VCaP (cell line): Measurements from ENCODE around the gene MAFB.
"Not testable (repeated sequence)": the region's sequence is repeated elsewhere in the genome, so short reads cannot be mapped to it uniquely, and the experiment has no call there.

Experiments used
- H3K27ac ChIP-seq: fragments of 450-650 bp; 2 replicates; pipeline ENCODE4 v1.5.1; 2017
- TF ChIP-seq, protein P1 (sequence below): fragments of 450-650 bp; conservative IDR thresholded peaks from 2 replicates; pipeline ENCODE4 v1.5.1; 2017; ENCODE audit warnings: mild to moderate bottlenecking, moderate library complexity

The MAFB gene

DNA sequence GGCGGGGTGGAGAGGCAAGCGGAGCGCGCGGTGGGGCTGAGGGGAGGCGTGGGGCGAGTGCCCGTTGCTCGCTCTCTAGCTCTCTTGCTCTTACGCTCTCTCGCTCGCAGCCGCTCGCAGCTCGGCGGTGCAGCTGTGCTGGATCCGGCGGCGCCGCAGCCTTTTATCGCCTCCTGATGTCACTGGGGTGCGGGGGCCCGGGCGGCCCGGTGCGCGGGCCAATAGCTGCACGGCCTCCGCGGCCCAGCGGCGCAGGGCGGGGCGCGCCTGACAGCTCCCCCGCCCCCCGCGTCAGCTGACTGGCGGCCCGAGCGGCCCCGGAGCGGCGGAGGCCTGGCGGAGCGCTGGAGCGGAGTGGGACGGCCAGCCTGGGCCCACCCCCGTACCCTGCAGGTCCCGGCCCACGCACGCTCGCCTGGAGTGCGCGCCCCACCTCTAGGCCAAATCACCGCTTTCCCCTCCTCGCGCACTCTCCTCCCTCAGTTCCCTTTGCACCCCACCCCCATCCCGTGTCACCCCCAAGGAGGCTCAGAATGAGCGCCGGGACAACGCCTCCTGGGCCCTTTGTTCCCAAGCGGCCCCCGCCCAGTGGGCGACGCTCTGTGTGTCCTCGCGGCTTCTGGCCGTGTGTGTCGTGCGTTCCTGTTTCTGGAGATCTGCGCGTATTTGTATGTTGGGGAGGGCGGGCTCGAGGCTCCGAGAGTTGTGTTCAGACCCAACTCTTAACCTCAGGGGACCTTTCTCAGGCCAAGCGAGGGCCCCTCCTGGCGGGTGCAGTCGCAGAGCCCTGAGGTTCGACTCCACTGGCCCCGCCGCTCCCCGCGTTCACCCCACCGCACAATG is at the start of gene MAFB:
Gene MAFB, minus strand, starts transcription at position 137 of the 843 bp plus-strand sequence. CDS start 386 bp downstream, outside the sequence.
- peak within 1 kb of the TSS; percentile 99 for H3K27ac ChIP-seq
- TF ChIP-seq, protein P1, sequence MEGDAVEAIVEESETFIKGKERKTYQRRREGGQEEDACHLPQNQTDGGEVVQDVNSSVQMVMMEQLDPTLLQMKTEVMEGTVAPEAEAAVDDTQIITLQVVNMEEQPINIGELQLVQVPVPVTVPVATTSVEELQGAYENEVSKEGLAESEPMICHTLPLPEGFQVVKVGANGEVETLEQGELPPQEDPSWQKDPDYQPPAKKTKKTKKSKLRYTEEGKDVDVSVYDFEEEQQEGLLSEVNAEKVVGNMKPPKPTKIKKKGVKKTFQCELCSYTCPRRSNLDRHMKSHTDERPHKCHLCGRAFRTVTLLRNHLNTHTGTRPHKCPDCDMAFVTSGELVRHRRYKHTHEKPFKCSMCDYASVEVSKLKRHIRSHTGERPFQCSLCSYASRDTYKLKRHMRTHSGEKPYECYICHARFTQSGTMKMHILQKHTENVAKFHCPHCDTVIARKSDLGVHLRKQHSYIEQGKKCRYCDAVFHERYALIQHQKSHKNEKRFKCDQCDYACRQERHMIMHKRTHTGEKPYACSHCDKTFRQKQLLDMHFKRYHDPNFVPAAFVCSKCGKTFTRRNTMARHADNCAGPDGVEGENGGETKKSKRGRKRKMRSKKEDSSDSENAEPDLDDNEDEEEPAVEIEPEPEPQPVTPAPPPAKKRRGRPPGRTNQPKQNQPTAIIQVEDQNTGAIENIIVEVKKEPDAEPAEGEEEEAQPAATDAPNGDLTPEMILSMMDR, result no peak

DNA sequence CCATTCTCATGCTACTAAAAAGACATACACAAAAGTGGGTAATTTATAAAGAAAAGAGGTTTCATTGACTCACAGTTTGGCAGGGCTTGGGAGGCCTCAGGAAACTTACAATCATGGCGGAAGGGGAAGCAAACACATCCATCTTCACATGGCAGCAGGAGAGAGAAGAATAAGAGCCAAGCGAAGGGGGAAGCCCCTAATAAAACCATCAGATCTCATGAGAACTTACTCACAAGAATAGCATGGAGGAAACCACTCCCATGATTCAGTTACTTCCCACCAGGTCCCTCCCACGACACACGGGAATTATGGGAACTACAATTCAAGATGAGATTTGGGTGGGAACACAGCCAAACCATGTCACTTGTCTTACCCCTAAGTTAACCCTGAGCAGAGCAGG is 47.4 kb upstream of the MAFB start:
- not testable (repeated sequence) for H3K27ac ChIP-seq

DNA sequence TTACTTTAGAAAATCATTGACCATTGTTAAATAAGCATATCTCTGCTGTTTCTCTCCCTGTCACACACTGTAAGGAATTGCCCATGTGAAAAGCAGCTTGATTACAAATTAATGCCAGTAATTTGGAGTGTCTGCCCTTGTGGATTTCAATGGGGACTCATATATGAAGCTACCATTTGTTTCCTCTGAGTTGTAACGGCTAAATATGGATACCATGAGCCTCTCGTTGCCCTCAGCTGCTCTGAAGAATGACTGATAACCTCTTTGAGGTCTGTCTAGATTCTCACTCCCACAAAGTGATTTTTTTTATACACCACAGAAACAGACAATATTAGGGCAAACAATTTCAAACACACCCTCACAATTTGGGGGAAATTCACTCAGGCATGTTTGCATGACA is 40.0 kb upstream of the MAFB start:
- no peak overlapping the region for H3K27ac ChIP-seq
- TF ChIP-seq, protein P1, result no peak

DNA sequence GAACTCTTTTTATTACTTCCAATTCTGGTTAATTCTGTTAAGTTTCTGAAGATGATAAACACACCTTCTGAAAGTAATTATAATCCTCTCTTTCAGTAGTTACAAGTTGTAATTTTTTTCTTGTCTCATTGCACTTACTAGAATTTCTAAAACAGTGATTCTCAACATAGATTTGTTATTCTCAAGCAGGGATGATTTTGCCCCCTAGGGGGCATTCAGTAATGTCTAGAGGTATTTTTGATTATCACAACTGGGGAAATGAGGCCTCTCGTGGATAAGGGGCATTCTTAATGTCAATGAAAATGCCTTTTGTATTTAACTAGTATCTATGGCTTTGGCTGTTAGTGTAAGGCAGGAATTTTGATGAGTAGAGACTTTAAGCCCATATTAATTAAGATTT is 39.4 kb upstream of the MAFB start:
- H3K27ac ChIP-seq, result no peak overlapping the region
- TF ChIP-seq, protein P1, result peak; percentile 55

DNA sequence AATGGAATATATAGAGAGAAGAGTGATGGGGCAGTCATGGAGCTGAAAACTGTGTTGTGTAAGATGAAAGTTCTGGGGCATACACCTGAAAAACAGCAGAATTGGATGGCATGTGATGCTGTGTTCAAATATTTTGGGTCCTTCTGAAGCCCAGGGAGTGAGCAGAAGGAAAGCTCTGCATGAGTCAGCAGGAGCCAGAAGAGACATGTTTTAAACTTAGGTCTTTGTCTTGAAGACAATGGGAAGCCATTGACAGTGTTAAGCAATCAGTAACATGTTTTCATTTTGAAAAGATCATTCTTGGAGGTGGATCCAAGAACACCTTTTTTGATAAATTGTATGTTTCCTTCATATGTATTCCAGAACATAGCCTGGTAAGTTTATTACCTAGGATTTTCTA is 38.9 kb upstream of the MAFB start:
- H3K27ac ChIP-seq, result no peak overlapping the region
- TF ChIP-seq, protein P1, result no peak

DNA sequence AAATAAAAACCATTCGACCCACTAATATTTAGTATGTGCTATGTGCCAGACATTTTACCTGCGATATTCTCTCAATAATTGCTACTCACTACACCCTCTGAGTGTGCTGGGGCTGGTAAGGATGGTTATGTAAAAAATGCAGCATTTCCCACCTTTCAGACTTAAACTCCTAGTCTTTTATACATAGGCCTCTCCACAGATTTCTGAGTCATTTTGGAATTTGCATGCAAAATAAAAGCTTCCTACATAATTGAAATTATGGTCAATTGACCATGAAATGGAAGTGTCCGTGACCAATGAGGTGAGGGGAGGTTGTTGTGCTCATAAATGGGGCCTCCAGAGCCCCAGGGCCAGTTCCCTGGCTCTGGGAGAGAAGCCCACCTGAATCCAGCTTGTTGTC is 37.7 kb upstream of the MAFB start:
- no peak overlapping the region for H3K27ac ChIP-seq
- TF ChIP-seq, protein P1, result no peak

DNA sequence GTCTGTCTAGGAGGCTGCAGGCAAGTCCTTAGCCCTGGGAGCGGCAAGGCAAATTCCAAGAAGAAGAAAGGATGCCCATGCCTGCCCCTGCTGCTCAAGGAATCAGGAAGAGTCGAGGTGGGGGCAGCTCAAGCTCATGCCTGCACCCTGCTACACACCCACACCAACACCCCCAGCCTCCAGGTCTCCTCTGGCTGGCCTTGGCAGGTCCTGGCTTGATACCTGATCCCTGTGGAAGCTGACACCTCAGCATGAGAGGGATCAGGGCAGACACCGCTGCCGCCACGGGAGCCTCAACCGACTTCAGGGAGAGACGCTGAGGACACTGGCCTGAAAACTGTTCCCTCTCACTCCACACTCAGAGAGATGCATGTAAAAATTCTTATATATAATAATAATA is 35.5 kb upstream of the MAFB start:
- no peak overlapping the region for H3K27ac ChIP-seq
- TF ChIP-seq, protein P1, result no peak

DNA sequence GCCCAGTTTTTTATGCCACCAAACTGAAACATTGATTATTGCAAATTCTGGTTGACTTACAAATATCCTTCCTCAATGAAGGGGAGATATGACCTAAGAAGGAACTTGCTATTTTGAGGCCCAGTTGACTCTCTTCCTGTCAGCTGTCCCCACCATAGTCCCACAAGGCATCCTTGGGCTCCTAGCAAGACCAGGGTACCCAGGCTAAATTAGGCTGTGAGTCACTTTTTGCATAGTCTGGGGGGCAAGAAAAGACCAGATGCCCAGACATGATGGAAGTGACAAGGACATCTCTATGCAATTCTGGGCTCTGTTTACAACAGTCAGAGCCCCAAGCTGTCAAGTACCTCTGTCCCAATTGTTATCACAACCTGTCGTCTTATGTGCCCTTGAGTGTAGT is 31.8 kb upstream of the MAFB start:
- no peak overlapping the region for H3K27ac ChIP-seq

More for the DNA sequence above, 31.8 kb upstream of the MAFB start:
- TF ChIP-seq, protein P1, result no peak
